Endometrial microvascular endothelial cells (primary cell): Measurements from ENCODE around the gene PLCG2. TPM values are rescaled to one million over a fixed set of nuclear protein-coding genes. Genes with fewer than 3 reads are reported as not detected.
"Not testable (repeated sequence)": the region's sequence is repeated elsewhere in the genome, so short reads cannot be mapped to it uniquely, and the experiment has no call there.

Source experiments
- in situ Hi-C: cut with HindIII; loops from 2 replicates; pipeline ENCODE4 v1.10.0; 2017; ENCODE audit warnings: low sequenced_read_pairs, low pct_unique_long_range_greater_than_20kb; ENCODE audit errors: inconsistent ontology term
- total RNA-seq: library from RNA; depleted of rRNA; stranded (reverse); fragments of >200 nt; gene quantifications from one replicate; pipeline ENCODE4 v1.2.3, GENCODE V29; 2015; ENCODE audit errors: inconsistent ontology term

PLCG2 gene
- total RNA-seq, 1 donor from 2014 or later = 32.1 TPM

- in situ Hi-C loops = no loop called here
Observed at GRCh38 chr16:82002831-82003230, 223.7 kb downstream of the PLCG2 start.

GRCh38 chr16:82004601-82005000 lies 225.5 kb downstream of the PLCG2 start:
- in situ Hi-C loops = no loop called here

- in situ Hi-C loops = no loop called here
Observed at GRCh38 chr16:82005027-82005830, 226.1 kb downstream of the PLCG2 start.

- in situ Hi-C loops = no loop called here
Observed at GRCh38 chr16:82006036-82006435, 226.9 kb downstream of the PLCG2 start.

- in situ Hi-C loops = no loop called here
Observed at GRCh38 chr16:82007189-82007588, 228.1 kb downstream of the PLCG2 start.

GRCh38 chr16:82008957-82009592 lies 230.0 kb downstream of the PLCG2 start:
- in situ Hi-C loops = no loop called here

- in situ Hi-C loops = not testable (repeated sequence)
Observed at GRCh38 chr16:82009789-82010188, 230.7 kb downstream of the PLCG2 start.

GRCh38 chr16:82010649-82011048 lies 231.6 kb downstream of the PLCG2 start:
- in situ Hi-C loops = no loop called here

- in situ Hi-C loops = no loop called here
Observed at GRCh38 chr16:82011199-82011641, 232.1 kb downstream of the PLCG2 start, which contains the start of gene SDR42E1. TSS of gene SDR42E1 (minus strand) at chr16:82011470. CDS start at chr16:82000858, 10,612 bp downstream.

Other genes starting within 250 kb of the PLCG2 start
- 16.2 TPM for gene SDR42E1, start 232.2 kb downstream of the PLCG2 start, total RNA-seq